Dermis blood vessel endothelial cell (primary cell): ENCODE measurements around the gene TTLL9. TPM values are rescaled to one million over a fixed set of nuclear protein-coding genes. Genes with fewer than 3 reads are reported as not detected.

Source experiments
- DNase-seq: peaks from one replicate; pipeline ENCODE4 v3.0.0; 2010
- total RNA-seq: library from RNA; depleted of rRNA; stranded (reverse); fragments of >200 nt; gene quantifications from 2 replicates; pipeline ENCODE4 v1.2.3, GENCODE V29; 2014

Gene TTLL9
- total RNA-seq, 1 donor from 2014 or later: not detected

- DNase-seq: no peak
Observed at GRCh38 chr20:31859266-31859997, 11.0 kb upstream of the TTLL9 start.

GRCh38 chr20:31859998-31860380, 10.4 kb upstream of the TTLL9 start:
- no peak for DNase-seq

- peak; percentile 34 for DNase-seq
Observed at GRCh38 chr20:31860390-31861134, 9.9 kb upstream of the TTLL9 start.

- DNase-seq: no peak
Observed at GRCh38 chr20:31861135-31861384, 9.4 kb upstream of the TTLL9 start.

DNA sequence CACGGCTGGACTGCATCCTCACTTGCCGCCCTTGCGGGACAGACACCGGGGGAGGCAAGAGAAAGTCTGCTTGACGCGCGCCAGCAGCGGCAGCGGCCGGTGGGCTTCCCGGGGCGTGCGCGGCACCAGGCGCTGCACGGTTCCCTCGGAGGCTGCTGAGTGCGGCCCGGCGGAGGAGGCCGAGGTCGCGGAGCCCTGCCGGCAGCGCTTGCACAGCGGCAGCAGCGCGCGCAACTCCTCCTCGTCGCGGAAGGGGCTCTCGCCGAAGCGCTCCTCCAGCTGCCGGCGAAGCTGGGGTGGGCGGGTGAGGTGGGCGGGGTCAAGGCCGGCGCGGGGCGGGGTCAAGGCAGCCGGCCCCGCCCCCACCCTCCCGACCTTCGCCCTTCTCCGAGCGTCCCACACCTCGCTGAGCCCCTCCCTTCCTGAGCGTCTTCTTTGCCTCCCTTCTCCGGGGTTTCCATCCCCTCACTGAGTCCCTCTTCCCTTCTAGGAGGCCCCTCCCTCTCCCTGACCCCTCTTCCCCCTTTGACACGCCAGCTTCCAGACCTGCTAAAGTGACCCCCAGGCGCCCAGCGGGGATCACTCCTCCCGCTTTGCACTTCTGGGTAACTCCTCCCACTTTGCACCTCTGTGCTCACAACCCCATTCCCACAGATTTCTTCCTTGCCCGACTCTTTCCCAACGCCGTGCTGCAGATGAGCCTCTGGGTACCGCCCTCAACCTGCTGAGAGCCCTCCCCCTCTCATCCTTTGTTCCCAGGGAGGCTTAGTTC, 8.9 kb upstream of the TTLL9 start:
- DNase-seq: peak; percentile 72

DNA sequence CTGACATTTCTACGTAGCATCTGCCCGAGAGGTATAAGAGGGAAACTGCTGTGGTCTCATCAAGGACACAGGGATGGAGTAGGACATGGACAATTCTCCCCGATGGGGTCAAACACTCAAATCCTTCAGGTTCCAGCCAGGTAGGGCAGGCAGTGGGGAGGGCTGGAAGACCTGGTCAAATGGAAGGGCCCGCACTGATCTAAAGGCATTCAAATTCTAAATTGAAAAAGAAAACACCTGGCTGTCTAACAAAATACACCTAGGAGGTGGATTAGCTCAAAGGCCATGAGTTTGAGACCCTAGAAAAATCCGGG, 8.3 kb upstream of the TTLL9 start:
- DNase-seq: no peak

GRCh38 chr20:31862506-31862905, 7.9 kb upstream of the TTLL9 start:
- no peak for DNase-seq

DNA sequence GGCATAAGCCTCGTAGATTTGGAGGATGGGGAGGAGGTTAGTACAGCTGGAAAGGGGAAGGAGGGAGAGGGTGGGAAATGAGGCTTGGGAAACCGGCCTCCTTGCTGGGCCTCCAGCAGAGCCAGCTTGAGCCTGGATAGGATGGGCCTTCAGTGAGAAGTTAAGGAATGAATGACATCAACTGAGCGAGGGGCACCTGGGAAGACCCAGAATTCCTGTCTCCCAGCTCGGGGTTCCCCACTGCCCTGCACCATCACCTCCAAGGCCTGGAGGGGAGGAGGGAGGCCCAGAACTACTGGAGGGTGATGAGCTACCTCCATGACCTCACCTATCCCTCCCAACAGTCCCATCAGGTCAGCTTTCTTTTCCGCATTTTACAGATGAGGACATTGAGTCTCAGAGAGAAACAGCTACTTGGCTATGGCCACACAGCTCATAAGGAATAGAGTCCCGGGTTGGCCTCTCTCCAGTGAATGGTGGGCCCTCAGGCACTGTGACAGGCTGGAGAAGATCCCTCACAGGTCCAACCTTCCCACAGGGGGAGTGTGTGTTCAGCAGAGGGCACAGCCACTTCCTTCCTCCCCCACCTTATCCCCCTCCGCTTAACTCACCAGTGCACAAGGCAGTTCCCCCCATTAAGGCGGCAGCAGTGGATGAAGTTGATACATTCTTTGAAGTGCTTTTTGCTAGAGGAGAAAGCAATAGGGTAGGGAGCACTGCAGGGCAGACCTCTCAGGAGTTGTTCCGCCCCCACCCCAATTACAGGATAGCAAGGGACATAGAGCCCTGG, 6.9 kb upstream of the TTLL9 start:
- DNase-seq: no peak

- DNase-seq: no peak
Observed at GRCh38 chr20:31864521-31865400, 5.7 kb upstream of the TTLL9 start.

DNA sequence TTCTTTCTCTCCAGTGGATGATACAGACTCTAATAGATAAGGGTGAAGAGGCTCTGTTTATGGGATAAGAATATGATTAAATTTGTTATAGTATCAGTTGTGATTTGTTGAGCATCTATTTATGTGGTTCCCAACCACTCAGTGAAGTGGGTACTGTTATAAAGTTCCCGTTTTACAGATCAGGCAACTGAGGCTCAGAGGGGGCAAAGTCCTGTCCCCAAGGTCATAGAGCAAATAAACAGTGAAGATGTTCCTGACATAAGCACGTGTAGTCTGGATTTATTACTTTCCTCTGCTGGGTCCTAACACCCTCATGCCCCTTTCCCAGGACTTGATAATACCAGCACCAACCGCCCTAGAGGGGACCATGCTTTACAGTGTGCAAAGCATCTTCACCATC, 4.2 kb upstream of the TTLL9 start:
- DNase-seq: no peak

- DNase-seq: no peak
Observed at GRCh38 chr20:31868853-31869672, 1.4 kb upstream of the TTLL9 start.

DNA sequence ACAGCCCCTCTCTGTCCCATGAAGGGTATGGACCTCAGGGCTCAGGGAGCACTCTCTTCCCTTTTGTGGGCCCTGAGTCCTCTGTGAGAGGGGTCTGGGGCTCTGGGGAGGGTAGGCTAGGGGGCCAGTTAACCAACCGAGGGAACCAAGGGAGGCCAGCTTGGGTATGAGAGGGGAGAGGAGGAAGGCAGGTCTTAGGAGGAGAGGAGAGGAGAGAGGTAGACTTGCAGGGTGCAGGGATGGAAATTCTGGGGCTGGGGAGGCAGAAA, 827 bp upstream of the TTLL9 start:
- DNase-seq: no peak

- no peak for DNase-seq
Observed at GRCh38 chr20:31870726-31871617, 538 bp downstream of the TTLL9 start.

GRCh38 chr20:31871618-31871954, 1.2 kb downstream of the TTLL9 start:
- DNase-seq: no peak

GRCh38 chr20:31872406-31872805, 2.0 kb downstream of the TTLL9 start:
- DNase-seq: no peak

GRCh38 chr20:31875671-31876070, 5.2 kb downstream of the TTLL9 start:
- DNase-seq: no peak

DNA sequence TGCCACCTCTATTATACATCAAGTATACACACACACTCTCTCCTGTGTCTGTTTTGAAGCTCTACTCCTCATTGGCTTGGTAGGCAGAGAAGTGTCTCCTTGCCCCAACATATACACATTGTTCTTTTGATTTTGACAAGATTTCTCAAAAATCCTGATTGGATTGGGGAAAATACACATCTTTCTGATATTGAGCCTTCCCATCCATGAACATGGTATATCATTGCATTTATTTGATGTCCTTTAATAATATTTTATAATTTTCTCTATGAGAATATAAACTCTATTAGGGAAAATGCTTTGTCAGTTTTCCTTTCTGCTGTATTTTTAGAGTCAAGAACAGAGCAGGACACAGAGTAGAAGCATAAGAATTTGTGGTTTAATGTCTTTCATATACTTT, 7.2 kb downstream of the TTLL9 start:
- DNase-seq: no peak

GRCh38 chr20:31879143-31879987, 8.9 kb downstream of the TTLL9 start:
- peak; percentile 97 for DNase-seq

- DNase-seq: no peak
Observed at GRCh38 chr20:31881945-31882344, 11.5 kb downstream of the TTLL9 start.

- no peak for DNase-seq
Observed at GRCh38 chr20:31883829-31884228, 13.4 kb downstream of the TTLL9 start.
